Prostate gland (tissue), 2 donors: ENCODE results near the gene ABCA7.

ENCODE experiments used
- CTCF ChIP-seq, 4 experiments: fragments of 200-600 bp in 2 of 4; fragments of 450-650 bp in 2 of 4; sonication (generic) in 2 of 4; IDR thresholded peaks; 1 replicate in 3 of 4; 2 replicates in 1 of 4; pipeline ENCODE4 v1.5.1; 2016 to 2019; ENCODE audit warnings: antibody characterized with exemption in 4 of 4, mild to moderate bottlenecking in 2 of 4, moderate library complexity in 2 of 4
- POLR2A ChIP-seq: fragments of 450-650 bp; IDR thresholded peaks from one replicate; pipeline ENCODE4 v1.6.1; 2016; ENCODE audit warnings: antibody characterized with exemption, mild to moderate bottlenecking

GRCh38 chr19:1097810-1098176 is 57.9 kb downstream of the ABCA7 start:
- no peak for TF ChIP-seq POLR2A
- TF ChIP-seq CTCF (IDR thresholded peaks at IDR 0.05): no peak
